GM23338 (cell line): ENCODE data around the gene KRT85.
A peak's percentile ranks its signal among the peaks of the same experiment; 100 is the strongest.

ENCODE experiments used
- CREB1 ChIP-seq: fragments of 250-450 bp; sonication (Bioruptor Pico); IDR thresholded peaks from 2 replicates; pipeline ENCODE4 v1.5.0; 2020; ENCODE audit warnings: low read depth, mild to moderate bottlenecking, moderate library complexity
- CTCF ChIP-seq, 2 experiments: fragments of 200-600 bp in 1 of 2; sonication (generic) in 1 of 2; conservative IDR thresholded peaks; 2 replicates each; pipeline versions ENCODE4 v1.5.1 to v1.6.1; 2016 to 2017; ENCODE audit warnings: antibody characterized with exemption in 2 of 2, low read depth in 2 of 2, mild to moderate bottlenecking in 2 of 2, moderate library complexity in 1 of 2
- EZH2 ChIP-seq: fragments of 200-600 bp; sonication (generic); IDR thresholded peaks from one replicate; pipeline ENCODE4 v1.8.0; 2017; ENCODE audit warnings: antibody characterized with exemption, mild to moderate bottlenecking, low read depth; ENCODE audit not compliant: unreplicated experiment
- POLR2AphosphoS5 ChIP-seq: IDR thresholded peaks from 2 replicates; pipeline ENCODE4 v1.6.1; 2016; ENCODE audit warnings: antibody characterized with exemption, low read depth
- REST ChIP-seq: IDR thresholded peaks from one replicate; pipeline ENCODE4 v1.6.1; 2018; ENCODE audit warnings: antibody characterized with exemption; ENCODE audit not compliant: unreplicated experiment

GRCh38 chr12:52407918-52408317, 40.6 kb upstream of the KRT85 start:
- TF ChIP-seq POLR2AphosphoS5: no peak
- TF ChIP-seq CTCF (conservative IDR thresholded peaks at IDR 0.05; ENCODE audit: low read depth in 2 of 2): peak; percentile 15 to 45; a peak in 3 of 4 replicates
- TF ChIP-seq EZH2: no peak
- no peak for TF ChIP-seq REST
- TF ChIP-seq CREB1 (CRISPR knock-in tag): no peak
